Stimulated activated CD4-positive, alpha-beta T cell treated with anti-CD3 and anti-CD28 coated beads, Interleukin-2, amount 100 ng/mL, for 48 hours (primary cell): Measurements from ENCODE around the gene POFUT2.

Experiments
- DNase-seq, 2 donors: peaks; one replicate each; pipeline ENCODE4 v3.0.0-alpha.2; 2020

The POFUT2 gene

GRCh38 chr21:45281411-45282282 lies 6.0 kb downstream of the POFUT2 start:
- DNase-seq: no peak

DNA sequence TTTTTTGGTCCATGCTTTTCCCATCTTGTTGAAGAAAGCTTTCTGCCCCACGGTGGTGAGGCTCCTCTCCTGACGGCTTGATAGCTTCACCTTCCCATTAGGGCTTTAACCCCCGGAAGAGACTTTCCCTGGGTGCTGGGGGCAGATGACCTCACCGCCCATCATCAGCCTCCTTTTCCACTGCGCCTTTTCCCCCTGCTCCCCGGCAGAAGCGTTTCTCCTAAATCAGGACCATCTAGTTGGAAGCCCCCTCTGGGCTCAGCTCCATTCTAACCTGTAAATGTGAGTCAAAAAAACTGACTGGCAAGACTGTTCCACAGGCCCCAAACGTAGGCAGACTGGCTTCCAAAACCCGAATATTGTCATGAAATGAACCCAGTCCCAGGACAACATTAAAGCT lies 6.7 kb downstream of the POFUT2 start:
- DNase-seq: no peak

DNA sequence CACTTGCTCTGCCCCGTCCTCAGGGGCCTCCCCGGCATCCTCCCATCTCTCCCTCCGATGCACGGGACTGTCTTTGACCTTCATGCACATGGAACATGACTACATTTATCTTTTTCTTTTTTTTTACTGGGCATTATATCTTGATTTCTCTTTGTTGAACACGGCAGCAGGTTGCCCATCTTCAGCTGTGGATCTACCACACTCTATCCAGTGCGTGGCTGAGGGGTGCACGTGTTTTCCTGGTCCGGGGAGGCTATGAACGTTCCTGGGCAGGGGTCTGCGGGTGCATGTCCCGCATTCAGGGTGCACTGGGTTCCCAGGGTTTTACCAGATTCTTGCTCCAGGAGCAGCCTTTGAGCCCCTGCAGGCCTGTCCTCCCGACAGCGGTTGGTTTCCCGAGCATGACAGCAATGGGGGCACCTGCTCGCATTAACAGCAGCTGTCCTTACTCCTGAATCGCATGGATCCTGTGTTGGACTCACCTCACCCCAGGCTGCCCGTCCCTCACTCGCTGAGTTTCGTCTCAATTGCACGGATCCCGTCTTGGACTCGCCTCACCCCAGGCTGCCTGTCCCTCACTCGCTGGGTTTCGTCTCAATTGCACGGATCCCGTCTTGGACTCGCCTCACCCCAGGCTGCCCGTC lies 7.4 kb downstream of the POFUT2 start:
- DNase-seq: no peak

DNA sequence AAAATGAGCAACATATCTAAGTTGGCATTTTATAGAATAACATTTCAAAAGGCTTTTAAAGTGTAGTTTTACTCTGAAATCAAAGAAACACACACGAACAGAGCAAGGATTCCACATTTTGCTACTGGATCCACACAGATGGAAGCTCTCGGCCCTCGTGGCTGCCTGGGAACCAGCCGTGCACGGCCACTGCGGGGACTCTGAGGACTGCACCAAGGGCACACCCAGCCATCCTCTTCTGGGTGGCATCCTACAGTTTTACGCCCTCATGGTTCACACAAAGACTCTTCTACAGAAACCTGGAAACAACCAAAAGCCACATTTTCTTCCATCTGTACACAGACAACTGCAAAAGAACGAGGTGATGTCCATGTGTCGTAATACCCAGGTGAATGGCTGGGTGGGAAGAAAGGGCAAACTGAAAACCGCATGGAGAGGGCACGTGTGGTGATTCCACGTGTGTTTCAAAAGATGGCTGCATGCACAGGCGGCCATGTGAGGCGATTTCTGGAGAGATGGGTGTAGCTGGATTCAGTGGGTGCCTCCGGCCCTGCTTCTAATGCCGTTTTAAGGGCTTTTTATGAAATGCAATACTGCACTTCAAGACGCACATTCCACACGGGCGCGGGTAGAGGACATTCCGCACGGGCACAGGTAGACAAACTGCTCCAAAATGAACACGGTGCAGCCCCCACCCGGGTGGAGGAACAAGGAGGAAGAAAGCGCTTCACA lies 8.1 kb downstream of the POFUT2 start:
- DNase-seq: no peak

- no peak for DNase-seq
Measured at GRCh38 chr21:45278156-45278911, 9.4 kb downstream of the POFUT2 start.

- no peak for DNase-seq
Measured at GRCh38 chr21:45277101-45278045, 10.3 kb downstream of the POFUT2 start.

GRCh38 chr21:45276596-45276995 lies 11.1 kb downstream of the POFUT2 start:
- no peak for DNase-seq

DNA sequence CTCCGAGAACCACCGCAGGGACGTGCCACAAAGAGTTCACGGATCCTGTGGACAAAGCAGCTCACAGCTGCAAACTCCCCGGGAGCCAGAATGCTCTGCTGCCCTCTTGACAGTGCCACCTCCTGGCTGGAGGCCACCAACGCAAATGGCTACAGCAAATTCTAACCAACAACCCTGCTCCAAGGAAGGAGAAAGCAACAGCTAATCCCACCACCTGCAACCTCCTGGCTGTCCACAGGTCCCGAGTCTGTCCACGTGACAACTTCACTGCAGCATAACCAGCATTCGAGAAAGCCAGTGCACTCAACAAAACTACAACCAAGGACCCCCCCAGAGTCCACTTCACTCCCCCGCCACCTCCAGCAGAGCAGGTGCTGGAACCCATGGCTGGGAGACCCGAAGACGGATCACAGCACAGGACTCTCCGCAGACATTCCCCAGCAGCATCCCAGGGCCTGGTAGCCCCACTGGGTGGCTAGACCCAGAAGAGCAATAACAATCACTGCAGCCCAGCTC lies 17.3 kb downstream of the POFUT2 start:
- DNase-seq: no peak

GRCh38 chr21:45269861-45270260 lies 17.8 kb downstream of the POFUT2 start:
- DNase-seq: no peak

DNA sequence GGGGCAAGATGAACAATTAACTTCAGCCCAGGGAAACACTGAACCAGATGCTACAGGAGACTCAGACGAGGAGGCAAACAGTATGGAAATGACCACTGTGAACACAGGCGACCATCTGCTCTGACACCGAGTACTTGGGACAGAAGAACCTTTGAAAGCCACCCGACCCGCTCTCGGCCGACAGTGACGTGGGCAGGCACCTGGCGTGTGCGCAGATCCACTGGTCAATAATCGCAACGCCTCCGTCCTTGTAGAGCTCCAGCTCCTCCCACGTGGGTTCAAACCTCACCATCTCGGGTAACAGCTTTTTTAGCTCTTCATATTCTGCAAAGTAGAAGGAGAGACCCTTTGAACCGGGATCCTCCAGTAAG lies 20.3 kb downstream of the POFUT2 start:
- DNase-seq: no peak

DNA sequence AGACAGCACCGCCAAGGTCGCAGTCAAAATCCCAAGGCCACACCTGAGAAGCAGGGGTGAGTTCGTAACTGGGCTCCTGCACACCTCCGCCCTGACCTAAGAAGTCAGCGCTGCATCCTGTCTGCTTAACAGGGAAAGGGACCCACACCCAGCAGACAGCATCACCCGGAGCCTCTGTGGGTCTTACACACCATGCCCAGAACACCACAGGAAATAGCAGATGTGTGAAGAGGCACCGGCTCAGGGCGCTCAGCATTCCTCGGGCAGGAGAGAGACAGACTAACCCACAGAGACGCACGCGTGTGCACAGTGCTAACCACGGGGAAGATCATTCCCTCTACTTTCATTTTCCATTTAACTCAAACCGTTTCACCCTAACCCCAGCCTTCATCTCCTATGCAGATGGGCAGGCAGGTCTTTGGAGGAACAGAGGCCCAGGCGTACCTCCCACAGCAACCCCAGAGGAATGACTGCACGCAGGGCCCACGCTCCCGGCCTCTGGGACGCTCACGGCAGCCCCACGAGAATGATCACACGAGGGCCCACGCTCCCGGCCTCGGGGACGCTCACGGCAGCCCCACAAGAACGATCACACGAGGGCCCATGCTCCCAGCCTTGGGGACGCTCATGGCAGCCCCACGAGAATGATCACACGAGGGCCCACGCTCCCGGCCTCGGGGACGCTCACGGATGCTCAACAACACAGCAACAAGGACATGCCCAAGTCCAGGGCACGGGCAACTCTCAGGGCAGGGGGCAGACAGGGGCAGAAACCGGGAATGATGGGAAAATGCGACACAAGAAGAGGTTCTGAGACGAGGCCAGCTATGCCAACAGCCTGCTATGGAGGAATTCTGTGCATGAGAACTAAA lies 20.9 kb downstream of the POFUT2 start:
- peak; percentile 26 to 28 for DNase-seq

GRCh38 chr21:45265721-45266517 lies 21.8 kb downstream of the POFUT2 start:
- DNase-seq: no peak

- no peak for DNase-seq
Measured at GRCh38 chr21:45264912-45265515, 22.7 kb downstream of the POFUT2 start.

DNA sequence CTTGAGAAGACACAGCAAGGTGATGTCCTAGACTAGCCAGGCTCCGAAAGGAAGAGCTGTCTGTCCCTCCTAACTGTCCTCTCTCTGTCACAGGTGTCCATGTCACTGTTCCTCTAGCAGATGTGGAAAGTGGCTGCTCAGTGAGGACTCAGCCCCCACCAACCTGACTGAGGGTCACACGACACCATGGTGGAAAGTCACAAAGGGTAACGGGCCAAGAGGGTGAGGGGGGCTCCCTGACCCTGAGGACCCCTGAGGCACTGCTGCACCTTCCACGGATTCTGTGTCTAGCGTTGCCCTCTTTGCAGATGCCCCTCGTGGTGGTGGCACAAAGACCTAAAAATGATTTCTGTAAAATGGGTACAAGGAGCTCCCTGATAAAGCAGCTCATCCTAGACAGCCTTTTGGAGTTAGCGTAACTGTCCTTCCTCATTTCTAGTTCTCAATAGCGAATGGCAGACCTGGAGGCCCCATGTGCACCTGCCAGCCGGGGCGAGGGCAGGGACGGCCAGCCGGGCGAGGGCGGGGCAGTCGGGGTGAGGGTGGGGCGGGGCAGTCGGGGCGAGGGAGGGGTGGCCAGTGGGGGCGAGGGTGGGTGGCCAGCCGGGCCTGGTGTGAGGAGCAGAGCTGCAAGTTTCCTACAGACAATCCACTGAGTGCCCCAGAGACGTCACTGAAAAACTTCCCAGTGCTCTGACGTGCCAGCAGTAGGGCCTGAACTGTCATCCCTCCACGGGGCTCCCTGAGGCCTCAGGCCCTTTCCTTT lies 23.4 kb downstream of the POFUT2 start:
- DNase-seq: no peak

DNA sequence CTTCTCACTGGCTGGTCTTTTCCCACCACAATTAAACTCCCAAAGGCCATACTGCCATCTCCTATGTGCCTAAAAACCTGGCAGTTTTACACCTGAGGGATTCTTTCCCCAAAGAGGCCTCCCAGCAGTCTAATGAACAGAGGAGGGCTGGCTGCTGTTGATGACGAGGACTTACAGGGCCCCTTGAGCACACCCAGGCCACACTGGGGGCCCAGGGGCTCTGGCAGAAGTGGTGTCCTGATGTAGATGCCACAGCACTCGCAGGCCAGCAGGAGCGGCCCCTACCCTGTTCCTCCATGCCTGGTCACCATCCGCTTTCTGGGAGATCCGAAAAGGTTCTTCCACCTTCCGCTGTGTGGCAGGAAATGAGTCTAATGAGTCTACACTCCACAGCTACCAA lies 24.2 kb downstream of the POFUT2 start:
- no peak for DNase-seq

DNA sequence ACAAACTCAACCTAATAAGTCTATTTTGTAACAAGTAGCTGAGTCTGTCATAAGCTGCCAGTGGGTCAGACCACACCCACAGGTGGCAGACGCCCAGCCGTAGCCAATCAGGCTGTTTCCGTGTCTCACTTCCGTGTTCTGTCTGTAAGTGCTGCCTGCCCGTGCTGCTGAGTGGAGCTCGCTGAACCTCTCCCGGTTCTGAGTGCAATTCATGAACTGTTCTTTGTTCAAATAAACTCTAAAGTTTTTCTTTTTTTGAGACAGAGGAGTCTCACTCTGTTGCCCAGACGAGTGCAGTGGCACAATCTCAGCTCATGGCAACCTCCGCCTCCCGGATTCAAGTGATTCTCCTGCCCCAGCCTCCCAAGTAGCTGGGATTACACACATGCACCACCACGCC lies 25.1 kb downstream of the POFUT2 start:
- DNase-seq: no peak

DNA sequence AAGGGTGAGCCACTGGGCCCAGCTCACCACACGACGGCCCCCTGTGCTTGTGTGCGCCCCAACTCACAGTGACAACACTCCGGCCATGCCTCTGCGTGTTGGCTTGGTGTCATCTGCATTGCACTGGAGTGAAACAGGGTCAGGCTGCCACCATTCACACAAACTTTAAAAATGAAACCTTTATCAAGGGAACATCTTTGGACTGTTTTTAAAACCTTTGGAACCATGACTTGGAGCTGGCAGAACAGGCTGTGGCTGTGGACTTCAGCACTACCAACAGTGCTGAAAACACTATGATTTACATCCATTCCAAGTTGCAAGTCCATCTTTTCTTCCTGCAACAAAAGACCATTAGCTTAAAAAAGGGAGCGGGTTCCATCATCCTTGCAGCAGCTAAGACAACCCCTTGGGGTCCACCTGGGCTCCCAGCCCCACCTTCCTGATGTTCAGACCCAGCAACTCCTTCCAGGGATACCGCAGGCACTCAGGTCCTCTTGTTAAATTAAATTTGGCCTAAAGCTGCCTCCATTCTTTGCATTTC lies 25.6 kb downstream of the POFUT2 start:
- no peak for DNase-seq

GRCh38 chr21:45261093-45261492 lies 26.6 kb downstream of the POFUT2 start:
- no peak for DNase-seq
